Right forelimb (tissue), 1 donor: ENCODE data around the gene FBXL3.
"Not testable (repeated sequence)": the region's sequence is repeated elsewhere in the genome, so short reads cannot be mapped to it uniquely, and the experiment has no call there.

ENCODE experiments used
- DNase-seq: peaks from one replicate; pipeline ENCODE4 v3.0.0-alpha.2; 2018

FBXL3 gene

DNA sequence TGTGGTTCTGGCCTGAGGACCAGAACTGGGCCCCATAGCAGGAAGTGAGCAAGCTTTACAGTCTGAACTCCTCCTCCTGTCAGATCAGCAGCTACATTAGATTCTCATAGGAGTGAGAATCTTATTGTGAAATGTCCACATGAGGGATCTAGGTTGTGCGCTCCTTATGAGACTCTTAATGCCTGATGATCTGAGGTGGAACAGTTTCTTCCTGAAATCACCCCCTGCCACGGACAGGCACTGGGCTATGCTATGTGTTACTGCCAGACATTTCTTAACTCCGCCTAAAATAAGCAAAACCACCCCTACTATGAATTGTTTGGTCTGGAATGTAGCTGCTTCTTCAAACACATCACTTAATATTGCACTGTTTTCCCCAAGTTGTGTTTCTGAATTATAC, 4.6 kb downstream of the FBXL3 start:
- no peak for DNase-seq

DNA sequence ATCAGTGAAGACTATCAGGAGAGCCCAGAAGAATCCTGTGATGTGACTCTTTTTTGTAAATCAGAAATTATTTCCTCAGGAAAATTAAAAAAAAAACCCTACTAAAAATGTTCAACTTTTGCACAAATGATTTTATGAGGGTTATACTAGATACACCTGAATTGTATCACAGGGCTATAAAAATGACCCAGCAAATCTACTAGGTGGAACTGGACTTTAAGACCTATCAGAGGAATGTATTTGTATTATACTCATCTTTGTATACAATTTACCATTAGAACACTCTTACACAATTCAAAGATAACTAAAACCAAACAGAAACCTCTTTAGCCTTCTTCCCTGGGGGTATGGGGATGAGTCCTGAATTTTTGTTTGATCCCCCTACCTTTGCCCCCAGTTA, 7.2 kb downstream of the FBXL3 start:
- no peak for DNase-seq

DNA sequence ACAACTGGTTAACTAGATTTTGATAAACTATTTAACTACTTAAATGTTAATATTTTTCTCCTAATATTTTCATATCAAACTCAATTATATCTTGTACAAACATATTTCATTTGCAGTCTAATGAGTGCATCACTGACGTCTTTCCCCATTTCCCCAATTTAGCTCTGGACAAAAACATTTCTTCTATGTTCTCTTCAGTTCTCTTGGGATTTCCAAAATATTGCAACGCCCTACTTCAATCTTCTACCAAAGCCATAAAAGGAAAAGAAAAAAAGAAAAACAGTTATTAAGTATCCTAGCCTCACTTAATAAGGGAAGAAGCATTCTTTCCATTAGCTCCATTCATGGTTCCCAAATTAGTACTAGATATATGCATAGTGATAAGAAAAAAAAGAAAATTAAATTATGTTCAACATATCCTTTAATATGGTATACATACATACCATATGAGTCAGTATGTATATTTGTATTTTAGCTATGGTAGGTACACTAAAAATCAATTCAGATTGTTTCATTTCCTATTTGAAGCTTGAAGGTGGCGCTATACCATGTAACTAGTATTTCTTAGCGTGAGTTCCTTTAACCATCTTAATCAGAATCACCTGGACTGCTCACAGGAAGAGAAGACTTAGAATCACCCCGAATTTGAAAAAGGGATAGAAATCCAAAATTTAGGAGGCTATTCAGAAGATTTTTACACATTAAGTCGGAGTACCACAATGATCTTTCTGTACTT, 9.9 kb downstream of the FBXL3 start:
- no peak for DNase-seq

DNA sequence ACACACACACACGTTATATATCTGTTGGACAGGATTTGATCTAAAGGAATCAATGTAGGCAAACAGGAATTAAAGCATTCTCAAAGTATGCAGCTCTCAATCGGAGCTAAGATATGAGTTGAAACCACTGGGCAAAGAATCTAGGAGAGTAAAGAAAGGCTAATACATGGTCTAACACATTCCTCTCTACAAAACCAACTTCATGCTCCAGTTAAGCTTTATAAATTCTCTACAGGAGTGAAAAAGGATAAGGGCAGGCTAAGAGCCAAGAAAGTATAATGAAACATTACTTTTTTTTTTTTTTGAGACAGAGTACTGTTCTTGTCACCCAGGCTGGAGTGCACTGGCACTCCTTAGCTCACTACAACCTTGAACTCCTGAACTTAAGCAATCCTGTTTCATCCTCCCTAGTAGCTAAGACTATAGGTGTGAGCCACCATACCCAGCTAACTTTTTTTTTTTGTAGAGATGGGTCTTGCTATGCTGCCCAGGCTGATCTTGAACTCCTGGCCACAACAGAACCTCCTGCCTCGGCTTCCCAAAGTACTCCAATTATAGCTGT, 10.6 kb downstream of the FBXL3 start:
- no peak for DNase-seq

DNA sequence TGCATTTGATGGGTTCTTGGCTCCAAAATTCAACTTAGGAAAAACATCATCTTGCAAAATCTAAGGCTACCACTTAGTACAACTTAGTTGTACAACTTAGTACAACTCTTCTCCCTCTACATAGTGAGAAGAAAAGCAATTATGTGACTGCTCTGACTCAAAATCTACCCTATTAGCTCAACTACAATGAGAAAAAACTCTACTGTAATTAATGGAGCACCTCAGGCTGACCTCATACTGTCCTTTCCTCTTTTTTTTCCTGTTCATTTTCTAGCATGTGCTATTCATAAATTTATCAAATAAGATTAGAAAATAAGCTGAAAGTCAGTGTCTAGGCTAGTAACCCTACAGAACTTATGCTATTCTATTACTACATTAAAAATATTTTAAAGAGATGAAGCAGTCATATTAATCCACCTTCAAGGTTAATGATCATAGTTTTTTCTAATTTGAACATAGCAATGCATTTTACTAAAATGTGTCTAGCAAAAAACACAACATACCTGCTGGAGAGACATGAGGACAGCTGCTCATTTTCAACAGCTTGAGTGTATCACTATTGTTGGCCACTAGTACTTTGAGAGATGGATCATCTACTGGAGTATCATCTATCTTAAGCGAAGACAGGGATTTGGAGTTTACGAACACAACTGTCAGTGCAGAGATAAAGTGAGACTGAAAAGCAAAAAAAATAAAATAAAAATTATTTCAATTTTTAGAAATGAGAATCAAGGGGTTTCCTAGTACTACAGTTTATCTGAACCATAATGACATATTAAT, 11.9 kb downstream of the FBXL3 start:
- no peak for DNase-seq

DNA sequence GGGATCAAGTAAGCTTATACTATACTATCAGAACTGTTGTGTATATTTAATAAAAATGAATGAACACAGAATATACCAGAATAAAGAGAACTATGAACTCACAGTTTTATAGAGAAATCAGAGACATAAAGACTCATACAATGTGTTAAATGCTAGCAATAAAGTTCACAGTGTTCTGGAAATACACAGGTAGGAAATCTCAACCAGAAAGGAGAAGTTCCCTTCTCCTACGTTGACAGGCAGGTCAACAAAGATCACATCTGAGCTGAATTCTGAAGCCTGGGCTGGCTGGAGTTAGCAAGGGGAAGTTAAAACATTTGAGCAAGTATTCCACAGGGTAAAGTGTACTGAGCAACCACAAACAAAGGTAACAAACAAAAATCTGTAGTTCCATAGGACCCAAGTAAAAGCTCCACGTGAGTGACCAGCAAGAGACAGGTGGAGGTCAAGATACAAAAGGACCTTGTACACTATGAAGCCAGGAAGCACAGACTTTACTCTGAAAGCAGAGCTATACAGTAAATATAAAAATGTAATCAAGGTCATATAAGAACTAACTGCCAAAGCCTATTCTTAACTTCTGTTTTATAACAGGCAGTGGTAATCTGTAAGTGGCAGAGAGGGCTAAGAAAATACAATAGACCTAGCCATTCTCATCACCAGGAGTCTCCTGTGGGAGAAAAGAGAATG, 13.0 kb downstream of the FBXL3 start:
- DNase-seq: no peak

DNA sequence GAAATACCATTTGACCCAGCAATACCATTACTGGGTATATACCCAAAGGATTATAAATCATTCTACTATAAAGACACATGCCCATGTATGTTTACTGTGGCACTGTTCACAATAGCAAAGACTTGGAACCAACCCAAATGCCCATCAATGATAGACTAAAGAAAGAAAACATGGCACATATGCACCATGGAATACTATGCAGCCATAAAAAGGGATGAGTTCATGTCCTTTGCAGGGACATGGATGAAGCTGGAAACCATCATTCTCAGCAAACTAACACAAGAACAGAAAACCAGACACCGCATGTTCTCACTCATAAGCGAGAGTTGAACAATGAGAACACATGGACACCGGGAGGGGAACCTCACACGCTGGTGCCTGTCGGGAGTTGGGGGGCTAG, 17.2 kb downstream of the FBXL3 start:
- DNase-seq: not testable (repeated sequence)

DNA sequence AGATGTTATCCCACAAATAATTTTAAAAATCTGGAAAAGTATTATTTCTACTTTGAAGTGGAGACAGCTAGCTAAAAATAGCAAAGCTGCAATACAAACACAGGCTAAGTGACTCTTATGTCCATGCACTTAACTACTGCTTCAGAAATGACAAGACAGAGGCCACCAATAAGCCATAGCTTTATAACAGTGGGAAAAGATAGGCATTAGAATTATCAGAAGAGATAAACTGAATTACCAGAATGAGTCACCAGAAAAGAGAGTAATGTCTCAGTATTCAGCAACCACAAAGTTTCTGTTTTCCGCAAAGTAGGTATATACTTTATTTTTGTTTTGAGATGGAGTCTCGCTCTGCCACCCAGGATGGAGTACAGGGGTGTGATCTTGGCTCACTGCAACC, 17.9 kb downstream of the FBXL3 start:
- no peak for DNase-seq

DNA sequence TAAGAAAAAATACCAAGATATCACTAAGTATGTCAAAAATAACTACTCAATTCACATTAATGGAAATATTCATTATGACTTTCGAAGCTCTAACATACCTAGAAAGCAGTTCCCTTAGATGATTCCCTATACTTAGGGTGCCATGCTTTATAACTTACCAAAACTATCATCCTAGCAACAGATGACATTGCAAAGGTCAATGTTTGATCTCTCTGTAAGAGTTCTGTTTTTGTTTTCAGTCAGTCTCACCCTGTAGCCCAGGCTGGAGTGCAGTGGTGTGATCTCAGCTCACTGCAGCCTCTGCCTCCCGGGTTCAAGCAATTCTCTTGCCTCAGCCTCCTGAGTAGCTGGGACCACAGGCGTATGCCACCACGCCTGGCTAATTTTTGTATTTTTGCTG, 18.6 kb downstream of the FBXL3 start:
- not testable (repeated sequence) for DNase-seq

DNA sequence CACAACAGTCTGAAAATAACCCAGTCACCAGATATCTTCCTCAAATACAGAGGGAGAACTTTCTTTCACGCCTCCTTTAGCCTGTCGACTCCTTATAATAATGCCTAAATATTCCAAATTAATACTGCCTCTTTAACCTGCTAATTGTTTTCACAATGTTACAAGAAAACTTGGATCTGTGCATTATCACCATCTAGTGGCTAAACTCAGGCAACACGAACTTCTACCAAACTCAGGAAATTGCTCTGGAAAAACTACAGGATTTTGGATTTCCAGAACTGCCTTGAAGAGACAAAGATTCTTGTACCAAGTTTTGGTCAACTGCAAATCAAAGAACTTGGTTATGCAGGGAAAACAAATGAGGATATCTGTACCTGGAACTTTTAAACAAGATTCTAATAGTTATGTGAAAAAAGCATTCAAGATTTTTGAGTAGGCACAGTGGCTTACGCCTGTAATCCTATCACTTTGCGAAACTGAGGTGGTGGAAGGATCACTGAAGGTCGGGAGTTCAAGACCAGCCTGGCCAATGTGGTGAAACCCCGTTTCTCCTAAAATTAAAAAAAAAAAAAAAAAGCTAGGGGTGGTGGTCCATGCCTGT, 24.3 kb downstream of the FBXL3 start:
- DNase-seq: no peak

DNA sequence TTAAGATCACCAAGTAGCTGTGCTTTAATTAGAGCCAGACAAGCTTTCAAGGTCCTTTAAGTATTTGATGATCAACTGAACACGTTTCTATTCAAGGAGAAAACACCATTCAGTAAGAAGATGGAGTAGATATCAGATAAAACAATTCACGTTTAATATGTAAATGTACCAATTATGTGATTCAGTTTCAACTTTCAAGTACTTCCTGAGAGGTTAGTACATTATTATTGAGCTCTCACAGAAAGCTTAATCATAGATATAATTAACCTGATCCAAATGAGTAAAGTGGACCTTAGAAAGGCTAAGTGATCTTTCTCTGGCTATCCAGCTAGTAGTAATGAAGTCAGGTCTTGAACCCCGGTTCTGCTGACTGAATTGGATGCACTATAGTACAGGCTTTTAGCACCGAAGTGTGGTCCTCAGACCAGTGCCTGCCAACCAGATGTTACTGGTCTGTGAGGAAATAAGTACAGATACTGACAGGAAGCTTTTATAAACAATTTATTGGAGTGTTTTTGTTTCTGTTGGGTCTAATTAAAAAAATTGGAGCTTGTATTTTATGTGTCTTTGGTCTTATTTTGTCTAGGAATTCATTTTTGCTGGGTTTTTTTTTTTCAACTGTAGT, 24.9 kb downstream of the FBXL3 start:
- DNase-seq: no peak

DNA sequence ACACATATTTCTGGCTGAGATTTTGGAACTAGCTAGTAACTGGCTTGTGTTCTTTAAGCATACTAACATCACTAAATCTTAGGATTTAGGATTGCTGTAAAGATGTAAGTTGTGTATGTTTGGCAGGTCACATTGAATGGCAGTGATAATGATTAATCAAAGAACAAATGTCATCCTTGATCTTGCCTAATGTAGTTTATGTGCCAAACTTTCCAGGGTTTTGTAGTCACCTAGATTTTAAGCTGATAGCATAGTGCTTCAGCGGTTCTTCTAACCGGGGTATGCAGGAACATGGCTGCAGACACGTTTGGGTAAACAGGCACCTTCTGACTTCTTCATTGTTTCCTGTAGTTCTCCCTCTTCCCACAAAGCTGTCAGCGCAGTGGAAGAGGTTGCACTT, 25.4 kb downstream of the FBXL3 start:
- no peak for DNase-seq

DNA sequence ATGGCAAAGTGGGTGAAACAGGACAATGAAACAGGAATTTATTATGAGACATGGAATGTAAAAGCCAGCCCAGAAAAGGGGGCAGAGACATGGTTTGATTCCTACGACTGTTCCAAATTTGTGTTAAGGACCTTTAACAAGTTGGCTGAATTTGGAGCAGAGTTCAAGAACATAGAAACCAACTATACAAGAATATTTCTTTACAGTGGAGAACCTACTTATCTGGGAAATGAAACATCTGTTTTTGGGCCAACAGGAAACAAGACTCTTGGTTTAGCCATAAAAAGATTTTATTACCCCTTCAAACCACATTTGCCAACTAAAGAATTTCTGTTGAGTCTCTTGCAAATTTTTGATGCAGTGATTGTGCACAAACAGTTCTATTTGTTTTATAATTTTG, 26.5 kb downstream of the FBXL3 start:
- DNase-seq: no peak

DNA sequence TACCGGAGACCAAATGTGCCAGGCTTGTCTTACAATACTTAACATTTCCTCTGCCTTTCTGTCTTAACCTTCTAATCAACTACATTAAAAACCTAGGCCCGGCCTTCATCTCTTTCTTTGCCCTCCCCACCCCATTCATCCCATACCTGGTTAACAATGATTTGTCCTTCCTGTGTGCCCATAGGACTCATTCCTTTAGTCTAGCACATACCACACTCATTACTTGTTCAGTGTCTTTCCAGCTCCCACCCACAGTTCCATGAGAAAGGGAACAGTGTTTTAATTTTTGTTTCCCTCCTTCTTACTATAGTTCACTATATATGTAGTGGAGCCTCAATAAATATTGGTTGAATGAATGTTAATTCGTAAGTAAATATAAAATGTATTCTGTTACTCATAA, 32.7 kb downstream of the FBXL3 start:
- DNase-seq: no peak

DNA sequence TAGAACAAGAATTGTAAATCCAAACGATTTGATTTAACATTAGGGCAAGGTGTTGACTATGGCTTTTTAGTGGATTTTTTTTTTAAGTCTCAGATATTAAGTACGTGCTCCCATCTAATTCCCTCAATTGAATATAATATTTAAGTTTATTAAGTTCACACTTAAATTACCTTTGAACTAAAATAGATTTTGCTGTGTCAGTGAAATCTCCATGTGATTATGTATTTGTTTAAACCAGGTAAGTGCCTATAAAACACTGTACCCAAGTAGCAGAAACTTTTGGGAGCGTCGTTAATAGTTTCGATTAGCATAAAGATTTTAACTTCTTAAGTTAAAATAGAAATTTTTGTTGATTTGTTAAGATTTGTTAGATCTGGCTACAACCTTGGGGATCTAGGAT, 33.5 kb downstream of the FBXL3 start:
- DNase-seq: no peak

DNA sequence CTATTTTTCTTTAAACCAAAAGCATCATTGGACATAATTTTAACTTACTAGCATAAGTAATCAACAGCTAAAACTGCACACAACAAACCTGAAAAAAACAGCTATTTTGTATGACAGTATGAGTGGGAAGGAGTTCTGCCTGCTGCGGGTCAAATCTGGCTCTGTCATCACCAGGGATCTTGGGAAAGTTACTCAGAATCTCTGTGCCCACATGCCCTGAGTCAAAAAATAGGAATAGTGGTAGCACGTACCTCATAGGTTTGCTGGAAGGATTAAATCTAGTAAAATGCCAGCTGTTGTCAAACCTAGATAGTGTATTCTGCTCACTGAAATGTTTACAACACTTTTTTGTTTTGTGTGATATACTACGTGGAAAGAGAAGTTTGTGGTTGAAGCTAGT, 33.9 kb downstream of the FBXL3 start:
- no peak for DNase-seq

DNA sequence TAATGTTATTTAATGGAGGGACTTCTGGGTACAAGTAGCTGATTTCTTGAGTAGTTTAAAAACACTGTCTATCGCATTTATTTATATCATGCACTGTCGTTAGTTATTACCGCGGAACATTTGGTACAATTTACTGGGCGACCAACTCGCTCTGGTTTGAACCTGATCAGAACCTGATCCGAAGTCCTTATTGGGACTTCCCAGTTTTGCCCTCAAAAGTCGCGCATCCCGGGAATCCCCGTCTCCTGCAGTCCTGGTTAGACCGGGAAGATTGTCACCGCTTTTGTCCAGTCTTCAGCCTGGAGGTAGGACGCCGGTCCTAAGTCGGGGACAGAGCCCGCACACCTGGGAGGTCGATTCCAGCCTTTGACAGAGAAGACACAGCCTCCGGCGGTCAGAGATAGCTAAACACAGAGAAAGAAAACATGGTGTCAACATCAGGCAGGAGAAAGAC, 34.4 kb downstream of the FBXL3 start:
- peak; percentile 56 for DNase-seq

DNA sequence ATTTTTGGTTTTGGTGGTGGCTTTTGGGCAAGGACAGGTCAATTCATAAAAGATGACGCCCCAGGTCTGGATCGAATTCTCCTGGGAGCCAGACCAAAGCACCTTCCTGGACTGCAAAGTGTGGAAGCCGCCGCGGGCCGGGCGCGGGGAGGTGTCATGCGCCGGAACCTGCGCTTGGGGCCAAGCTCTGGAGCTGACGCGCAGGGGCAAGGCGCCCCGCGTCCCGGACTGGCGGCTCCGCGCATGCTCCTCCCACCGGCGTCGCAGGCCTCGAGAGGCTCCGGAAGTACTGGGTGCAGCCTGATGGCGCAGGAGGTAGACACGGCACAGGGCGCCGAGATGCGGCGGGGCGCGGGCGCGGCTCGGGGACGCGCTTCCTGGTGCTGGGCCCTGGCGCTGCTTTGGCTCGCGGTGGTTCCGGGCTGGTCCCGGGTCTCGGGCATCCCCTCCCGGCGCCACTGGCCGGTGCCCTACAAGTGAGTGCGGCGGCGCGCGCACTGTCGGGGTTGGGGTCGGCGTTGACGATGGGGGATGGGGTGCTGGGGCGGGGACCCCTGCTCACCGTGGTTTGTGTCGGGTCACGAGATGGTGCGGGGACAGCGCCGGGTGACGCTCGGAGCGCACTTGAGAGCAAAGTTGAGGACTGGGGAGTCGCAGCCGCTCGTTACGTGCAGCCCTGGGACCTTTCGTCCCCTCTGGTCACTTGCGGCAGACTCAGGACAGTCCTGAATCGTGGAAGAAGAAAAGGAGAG, 35.0 kb downstream of the FBXL3 start, which contains the start of gene CLN5:
Gene CLN5 (plus strand): TSS at position 286 of the 752 bp plus-strand sequence. CDS start 18 bp downstream, at position 304.
- peak; percentile 91 for DNase-seq

DNA sequence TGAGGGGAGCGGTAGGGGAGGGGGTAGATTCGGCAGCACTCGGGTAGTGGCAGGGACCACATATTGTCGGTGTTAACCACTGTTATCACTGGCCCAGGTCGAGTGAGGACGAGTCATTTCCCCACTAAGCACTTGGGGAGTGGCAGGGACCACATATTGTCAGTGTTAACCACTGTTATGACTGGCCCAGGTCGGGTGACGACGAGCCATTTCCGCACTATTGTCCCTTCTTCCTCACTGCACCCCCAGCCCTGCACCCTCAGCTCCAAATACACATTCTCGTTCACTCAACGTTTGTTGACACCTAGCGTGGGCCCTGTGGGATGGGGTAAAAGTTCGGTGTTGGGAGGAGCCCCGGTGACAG, 35.5 kb downstream of the FBXL3 start:
- no peak for DNase-seq

DNA sequence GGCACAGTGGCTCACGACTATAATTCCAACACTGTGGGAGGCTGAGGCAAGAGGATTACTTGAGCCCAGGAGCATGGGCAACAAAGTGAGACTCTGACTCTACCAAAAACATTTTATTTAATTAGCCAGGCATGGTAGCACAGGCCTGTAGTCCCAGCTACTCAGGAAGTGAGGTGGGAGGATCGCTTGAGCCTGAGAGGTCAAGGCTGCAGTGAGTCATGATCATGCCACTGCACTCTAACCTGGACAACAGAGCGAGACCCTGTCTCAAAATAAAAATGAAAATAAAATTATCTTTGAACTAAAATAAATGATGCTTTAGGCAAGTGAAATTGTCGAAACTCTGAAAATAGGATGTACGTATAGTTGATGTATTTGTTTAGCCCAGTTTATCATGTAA, 43.3 kb downstream of the FBXL3 start:
- DNase-seq: no peak

DNA sequence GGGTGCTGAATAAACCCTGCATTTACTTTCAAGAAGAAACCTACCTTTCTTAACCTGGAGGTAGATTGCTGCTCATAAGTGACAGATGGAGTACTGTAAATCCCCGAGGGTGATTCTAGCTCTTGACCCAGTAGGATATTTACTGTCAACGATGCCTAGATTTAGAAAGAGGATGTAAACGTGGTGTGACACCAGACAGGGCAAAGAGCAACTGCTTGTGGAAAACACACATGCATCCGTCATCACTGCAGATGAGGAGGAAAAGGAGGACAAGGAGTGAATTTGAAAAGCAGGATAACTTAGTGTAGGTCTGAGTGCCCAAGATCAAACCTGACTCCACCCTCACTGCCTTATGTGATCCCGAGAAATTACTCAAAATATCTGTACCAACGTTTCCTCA, 44.9 kb downstream of the FBXL3 start:
- DNase-seq: no peak
